GM11168 (cell line): ENCODE data around the gene PSAPL1.
"Not testable (repeated sequence)": the region's sequence is repeated elsewhere in the genome, so short reads cannot be mapped to it uniquely, and the experiment has no call there.

Source experiments
- in situ Hi-C: fragments of 300-500 bp; cut with MboI; formaldehyde crosslinking; loops from one replicate; pipeline ENCODE4 v1.12.0; 2022; ENCODE audit warnings: low sequenced_read_pairs; ENCODE audit not compliant: unreplicated experiment

PSAPL1 gene

DNA sequence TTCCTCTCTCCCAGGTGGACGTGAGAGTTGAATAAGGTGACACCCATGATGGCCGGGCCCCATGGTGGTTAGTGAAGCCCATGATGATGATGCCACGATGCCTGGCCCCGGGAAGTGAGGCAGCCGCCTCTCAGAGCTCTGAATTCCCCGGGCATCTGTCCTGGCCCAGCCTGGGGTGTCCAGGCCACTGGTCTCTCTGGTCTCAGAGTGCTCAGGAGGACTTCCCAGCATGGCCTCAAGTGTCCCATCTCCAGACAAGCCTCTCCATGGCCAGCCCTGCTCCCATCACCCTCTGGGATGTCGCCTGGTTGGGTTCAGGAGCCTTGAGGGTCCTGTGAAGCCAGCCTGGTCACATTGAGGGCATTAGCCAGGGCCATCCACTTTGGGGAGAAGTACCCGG is 24.7 kb upstream of the PSAPL1 start:
- in situ Hi-C loops: no loop called here

DNA sequence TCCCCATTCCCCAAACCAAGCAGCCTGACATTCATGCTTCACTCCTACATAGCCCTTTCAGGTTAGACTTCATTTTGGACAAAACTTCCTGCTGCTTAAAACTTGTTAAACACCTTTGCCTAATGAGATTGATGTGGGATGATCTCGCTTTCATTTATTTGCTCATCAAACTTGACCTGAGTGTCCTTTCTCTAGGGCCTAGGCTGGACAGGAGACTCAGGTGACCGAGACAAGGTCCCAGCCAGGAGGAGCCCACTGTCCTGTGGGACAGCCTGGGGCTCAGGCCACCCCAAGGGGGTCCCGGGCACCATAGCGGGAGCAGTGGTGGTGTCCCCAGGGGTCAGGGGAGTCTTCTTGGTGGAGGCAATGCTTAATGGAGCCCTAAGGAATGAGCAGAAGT is 23.7 kb upstream of the PSAPL1 start:
- in situ Hi-C loops: no loop called here

DNA sequence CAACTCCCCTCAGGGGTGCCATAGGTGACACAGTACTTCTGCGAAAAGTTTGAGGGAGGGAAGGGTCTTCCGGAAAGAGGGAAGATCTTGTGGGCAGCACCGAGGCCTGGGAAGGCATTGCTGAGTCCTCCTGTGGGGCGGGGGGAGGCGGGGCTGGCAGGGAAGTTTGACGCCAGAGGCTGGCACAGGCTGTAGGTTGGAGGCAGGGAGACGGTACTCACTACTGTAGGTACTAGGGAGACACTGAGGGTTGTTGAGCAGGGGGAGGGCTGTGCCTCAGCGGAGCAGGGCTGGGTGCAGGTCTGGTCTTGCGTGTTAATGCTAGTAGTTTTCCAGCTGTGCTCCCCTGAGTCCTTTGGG is 23.3 kb upstream of the PSAPL1 start:
- in situ Hi-C loops: no loop called here

DNA sequence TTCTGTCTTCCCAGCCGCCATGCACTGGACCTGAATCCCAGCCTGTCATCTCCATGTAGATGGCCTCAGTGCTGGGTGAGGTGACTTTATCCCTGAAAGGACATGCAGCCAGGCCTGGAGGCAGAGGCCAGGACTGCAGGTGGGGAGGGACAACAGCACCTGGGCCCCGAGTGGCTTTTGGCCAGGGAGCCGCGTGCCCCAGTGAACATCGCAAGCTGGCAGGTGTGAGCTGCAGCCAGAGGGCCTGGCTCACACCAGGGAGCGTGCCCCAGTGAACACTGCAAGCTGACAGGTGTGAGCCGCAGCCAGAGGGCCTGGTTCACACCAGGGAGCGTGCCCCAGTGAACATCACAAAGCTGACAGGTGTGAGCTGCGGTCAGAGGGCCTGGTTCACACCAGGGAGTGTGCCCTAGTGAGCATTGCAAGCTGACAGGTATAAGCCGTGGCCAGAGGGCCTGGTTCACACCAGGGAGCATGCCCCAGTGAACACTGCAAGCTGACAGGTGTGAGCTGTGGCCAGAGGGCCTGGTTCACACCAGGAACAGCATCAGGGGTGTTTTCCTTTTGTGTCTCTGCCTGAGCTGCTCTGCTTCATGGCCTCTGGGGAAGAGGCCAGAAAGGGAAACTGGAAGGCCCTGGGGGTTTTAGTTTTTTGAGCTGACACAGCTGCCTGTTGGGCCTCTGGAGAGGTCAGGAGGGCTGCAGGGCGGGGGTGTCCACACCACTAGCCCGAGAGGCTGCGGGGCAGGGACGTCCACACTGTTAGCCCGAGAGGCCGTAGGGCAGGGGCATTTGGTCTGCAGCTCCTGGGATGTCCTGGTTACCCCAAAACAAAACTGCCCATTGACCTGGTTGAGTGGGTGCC is 22.7 kb upstream of the PSAPL1 start:
- in situ Hi-C loops: no loop called here

DNA sequence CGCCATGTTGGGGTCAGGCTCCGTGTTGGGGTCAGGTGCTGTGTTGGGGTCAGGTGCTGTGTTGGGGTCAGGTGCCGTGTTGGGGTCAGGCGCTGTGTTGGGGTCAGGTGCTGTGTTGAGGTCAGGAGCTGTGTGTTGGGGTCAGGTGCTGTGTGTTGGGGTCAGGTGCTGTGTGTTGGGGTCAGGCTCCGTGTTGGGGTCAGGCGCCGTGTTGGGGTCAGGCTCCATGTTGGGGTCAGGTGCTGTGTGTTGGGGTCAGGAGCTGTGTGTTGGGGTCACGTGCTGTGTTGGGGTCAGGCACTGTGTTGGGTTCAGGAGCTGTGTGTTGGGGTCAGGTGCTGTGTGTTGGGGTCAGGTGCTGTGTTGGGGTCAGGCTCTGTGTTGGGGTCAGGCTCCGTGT is 18.1 kb upstream of the PSAPL1 start:
- in situ Hi-C loops: not testable (repeated sequence)

DNA sequence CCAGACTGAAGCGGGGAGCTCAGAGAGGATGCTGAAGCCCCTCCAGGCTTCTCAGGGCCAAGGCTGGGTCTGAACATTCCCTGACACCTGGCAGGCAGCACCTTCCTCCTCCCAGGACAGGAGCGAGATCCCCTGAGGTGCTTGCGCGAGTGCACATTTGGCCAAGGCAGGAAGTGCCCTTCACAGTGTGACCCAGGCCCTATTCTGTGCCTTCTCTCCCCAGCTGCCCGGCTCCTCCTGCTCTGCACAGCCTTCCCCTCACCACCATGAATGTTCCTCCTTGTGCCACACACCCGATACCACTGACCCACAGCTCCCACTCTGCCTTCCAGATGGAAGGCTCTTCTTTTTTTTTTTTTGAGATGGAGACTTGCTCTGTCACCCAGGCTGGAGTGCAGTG is 17.1 kb upstream of the PSAPL1 start:
- in situ Hi-C loops: no loop called here

DNA sequence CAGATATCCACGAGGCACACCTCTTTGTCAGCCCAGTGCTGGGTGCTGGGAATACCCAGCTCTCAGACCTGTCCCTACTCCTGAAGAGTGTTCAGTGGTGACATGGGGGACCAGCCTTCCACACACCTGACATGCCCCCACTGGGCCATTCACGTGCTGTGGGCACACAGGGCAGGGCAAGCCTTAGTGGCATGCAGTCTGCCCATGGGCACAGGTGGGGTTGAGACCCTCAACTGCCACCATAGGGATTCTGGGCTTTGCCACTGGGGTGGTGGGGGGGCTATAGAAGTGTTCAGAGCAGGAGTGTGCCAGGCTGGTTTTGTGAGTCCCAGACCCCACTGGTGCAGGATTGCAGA is 16.7 kb upstream of the PSAPL1 start:
- in situ Hi-C loops: no loop called here

DNA sequence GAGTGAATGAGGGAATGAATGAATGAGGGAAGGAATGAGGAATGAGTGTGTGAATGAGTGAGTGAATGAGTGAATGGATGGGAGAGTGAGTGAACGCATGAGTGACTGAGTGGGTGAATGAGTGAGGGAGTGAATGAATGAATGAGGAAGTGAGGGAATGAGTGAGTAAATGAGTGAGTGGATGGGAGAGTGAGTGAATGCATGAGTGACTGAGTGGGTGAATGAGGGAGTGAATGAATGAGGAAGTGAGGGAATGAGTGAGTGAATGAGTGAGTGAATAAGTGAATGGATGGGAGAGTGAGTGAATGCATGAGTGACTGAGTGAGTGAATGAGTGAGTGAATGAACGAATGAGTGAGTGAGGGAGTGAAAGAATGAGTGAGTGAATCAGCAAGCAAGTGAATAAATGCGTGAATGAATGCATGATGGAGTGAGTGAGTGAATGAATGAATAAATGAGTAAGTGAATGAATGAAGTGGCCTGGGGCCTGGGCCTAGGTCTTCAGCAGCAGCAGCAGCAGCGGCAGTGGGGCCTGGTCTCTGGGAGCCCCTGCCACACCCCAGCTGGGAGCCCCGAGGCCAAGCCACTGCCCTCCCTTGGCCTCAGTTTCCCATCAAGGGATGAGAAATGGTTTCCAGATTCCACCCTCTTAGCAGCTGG is 16.2 kb upstream of the PSAPL1 start:
- in situ Hi-C loops: no loop called here

DNA sequence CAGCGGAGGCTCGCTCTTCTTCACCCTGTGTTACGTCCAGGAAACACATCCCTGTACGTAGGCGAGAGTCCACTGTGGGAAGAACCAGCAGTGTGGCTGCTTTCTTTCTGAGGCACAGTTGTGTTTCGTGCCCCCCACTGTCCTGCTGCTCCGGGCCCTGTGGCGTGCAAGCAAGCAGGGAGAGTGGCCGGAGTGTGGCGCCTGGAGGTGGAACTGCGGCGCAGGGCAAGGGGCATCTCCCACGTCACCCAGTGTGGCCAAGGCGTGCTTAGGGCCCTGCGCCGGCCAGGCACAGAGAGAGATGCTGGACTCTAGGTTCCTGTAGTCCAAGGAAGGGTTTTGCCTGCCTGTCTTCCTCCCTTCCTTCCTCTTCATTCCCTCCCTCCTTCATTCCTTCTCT is 13.3 kb upstream of the PSAPL1 start:
- in situ Hi-C loops: no loop called here

DNA sequence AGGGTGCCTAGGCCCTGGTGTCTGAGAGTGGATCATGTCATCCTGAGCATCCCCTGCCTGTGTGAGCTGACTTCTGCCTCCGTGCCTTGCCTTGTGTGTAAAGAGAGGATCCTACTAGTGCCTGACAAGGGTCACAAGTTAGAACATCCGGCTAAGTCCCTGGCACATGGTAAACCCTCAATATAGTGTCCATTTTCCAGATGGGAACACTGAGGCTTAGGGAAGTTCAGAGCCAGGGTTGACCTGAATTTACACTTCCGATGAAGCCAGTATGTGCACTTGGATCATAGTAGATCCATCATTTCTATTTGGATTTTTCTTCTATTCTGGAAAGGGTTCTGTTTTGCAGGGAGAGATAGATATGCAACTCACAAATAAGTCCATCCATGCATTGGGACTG is 12.5 kb upstream of the PSAPL1 start:
- in situ Hi-C loops: no loop called here

DNA sequence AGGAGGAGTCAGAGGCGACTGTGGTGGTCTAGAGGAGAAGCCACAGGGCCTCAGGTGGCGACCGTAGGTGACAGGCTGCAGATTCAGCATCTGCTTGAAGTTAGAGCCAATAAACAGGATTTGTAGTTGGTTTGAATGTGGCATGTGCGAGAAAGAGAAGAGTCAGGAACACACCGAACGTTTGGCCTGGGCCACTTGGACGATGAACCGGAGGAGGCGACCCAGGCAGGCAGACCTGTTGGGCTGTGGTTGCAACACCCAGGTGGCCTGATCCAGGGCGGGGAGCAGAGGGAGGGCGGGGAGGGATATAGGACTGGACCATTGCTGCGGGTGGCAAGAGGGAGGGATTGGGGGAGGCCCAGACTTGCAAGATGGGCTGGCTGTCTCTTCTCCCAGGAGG is 10.0 kb upstream of the PSAPL1 start:
- in situ Hi-C loops: no loop called here

DNA sequence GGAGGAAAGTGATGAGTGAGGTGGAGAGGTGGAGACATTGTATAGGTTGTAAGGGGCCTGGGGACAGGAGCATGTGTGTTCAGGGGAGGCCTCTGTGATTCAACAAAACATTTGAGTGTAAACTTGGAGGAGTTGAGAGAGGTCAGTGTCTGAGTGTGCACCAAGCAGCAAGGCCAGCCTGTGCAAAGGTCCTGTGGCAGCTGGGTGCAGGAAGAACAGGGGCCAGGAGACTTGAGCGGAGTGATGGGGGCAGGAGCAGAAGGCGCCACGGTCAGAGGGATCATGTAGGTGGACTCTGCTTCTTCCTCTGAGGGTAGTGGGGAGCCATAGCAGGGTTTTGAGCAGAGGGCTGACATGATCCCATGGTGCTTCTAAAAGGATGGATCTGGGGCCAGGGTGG is 9.6 kb upstream of the PSAPL1 start:
- in situ Hi-C loops: no loop called here

DNA sequence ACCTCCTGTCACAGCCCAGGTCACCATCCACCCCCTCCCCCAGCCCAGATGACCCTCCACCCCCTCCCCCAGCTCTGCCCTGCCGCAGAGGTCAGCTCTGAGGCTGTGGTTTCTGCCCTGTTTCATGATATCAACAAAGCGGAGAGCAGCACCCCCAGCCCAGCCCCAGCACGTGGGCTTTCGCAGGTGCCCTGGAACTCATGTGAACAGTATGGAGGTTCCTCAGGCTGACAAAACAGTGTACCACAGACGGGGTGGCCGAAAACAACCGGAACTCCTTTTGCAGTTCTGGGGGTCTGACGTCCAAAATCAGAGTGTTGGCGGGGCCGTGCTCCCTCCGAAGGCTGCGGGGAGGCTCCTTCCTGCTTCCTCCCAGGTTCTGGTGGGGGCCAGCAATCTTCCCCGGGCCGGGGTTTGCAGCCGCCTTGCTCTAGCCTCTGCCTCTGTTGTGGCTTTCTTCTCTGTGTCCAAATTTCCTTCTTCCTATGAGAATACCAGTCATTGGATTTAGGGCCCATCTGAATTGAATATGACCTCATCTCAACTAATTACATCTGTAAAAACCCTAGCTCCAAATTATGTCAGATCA is 7.9 kb upstream of the PSAPL1 start:
- in situ Hi-C loops: no loop called here

DNA sequence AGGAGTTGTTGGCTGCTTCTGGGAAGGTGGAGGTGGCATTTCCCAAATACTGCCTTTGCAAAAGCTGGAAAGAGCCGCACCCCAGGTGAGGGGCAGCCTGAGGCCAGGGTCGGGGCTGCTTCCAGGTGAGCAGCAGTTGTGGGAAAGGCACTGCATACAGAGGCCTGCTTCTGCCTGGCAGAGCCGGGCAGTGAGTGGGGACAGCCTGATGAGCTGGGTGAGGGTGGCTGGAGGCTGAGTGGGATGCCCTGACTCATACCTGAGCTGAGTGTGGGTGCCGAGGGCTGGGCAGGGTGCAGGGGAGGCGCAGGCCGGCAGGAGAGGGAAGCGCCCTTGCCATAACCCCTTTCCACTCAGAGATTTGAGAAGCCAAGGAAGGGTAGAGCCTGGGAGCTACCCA is 6.5 kb upstream of the PSAPL1 start:
- in situ Hi-C loops: no loop called here

DNA sequence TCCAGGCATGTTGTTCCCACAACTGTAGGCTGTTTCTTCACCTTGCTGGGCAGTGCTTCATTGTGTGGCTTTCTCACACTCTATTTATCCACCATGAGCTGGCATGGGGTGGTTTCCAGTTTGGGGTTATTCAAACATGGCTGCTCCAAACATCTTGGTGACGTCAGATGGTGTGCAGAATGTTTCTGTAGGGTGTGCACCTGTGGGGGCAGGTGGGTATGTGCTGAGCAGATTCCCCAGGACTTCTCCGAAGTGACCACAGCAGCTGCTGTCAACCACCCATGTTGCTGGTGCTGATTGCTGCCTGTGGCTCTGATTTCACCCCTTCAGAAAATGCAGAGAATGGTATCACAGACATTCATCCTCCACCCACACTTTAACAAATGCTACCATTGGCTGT is 5.0 kb upstream of the PSAPL1 start:
- in situ Hi-C loops: no loop called here

DNA sequence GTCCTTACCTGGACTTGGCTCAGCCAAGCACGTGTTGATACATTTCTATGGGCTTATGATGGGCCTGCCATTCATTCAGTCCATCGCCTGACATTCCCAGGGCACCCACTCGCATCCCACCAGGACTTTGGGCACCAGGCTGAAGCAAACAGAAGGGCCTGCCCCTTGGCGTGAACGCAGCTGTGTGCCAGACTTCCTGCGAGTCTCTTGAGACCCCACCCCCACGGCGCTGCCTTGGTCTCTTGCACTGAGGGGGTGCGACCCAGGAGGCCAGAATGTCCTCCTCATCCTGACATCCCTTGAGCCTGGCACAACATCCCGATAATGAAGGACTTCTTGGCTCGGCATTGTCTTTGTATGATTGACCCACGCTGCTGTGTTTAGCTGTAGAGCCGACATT is 1.5 kb upstream of the PSAPL1 start:
- in situ Hi-C loops: no loop called here

DNA sequence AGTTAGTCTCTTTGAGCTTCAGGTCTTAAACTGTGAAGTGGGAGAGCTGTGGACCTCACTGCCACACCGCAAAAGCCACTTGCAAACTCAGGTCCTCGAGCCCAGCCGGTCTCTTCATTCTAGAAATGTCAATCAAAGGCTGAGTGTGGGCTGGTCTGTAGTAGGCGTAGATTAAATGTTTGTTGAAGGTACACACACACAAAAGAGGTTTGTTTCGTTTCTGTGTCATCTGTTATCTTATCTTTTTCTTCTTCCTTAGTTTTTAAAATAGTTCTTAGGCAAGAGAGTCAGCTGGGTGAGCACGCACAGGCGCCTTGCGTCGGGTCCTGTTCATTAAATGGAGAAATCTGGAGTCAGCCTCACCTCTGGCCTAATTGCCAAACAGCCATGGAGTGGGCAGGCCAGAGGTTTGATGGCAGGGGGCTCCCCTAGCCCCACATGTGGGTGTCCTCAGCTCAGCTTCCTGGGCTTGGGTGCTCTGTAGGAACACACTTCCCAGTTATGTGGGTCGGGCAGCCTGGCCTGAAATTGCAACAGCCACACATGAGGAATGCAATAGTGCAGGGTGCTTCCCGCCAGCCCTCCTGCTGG is 836 bp upstream of the PSAPL1 start:
- in situ Hi-C loops: no loop called here

DNA sequence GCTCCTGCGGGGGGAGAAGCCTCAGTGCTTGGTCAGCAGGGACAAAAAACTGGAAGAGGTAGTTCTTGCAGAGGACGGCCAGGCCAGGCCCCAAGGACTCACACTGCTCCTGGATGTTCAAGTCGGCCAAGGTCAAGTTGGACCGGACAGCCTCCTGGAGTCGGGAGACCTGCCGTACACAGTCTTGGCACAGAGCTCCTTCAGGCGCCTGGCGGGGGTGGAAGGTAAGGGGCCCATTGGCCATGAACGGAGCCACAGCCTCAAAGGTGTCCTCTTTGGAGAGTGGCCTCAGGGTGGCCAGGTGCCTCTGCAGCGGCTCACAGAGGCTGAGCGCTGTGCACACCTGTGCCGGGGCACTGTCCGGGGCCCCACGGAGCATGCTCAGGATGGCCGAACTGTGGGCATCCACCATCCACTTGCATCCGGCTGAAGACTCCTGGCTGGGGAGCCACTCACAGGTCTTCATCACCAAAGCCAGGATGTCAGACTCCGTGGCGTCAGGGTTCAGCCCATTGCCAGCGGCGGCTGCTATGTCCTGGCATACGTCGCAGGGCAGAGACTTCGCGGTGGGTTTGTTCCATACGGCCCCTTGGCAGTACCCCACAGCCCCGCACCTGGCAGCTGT is 477 bp downstream of the PSAPL1 start:
- in situ Hi-C loops: no loop called here

DNA sequence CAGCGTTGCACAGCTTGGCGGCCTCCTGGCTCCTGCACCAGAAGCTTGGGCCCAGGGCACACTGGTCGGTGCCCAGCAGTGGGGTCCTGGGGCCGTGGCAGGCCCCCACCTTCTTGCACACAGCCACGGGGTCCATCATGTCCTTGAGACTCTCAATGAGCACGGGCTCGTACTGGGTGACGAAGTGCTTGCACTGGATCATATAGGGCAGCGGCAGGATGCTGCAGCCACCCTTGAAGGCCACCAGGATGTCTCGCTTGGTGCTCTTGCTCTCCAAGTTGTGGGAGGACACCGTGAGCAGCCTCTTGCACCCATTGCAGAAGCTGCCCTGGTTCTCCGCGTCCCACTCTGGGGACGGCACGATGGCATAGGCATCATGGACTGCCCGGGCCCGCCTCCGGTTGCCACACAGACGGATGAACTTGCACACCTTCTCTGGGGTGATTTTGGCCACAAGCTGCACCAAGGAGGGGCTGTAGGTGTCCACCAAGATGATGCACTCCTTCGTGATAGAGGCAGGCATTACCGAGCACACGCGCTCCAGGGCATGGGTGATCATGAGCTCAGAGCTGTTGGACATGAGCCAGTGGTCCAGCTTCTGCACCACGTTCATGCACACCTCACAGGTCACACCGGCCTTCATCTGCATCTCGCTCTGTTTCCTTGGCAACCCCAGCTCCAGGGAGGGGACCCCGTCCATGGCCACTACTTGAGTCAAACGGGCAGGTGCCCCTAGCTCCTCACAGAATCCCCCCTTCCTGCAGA is 1.2 kb downstream of the PSAPL1 start:
- in situ Hi-C loops: no loop called here
